ENCODE data around the gene STYX.

Gene STYX, protein sequence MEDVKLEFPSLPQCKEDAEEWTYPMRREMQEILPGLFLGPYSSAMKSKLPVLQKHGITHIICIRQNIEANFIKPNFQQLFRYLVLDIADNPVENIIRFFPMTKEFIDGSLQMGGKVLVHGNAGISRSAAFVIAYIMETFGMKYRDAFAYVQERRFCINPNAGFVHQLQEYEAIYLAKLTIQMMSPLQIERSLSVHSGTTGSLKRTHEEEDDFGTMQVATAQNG

DNA sequence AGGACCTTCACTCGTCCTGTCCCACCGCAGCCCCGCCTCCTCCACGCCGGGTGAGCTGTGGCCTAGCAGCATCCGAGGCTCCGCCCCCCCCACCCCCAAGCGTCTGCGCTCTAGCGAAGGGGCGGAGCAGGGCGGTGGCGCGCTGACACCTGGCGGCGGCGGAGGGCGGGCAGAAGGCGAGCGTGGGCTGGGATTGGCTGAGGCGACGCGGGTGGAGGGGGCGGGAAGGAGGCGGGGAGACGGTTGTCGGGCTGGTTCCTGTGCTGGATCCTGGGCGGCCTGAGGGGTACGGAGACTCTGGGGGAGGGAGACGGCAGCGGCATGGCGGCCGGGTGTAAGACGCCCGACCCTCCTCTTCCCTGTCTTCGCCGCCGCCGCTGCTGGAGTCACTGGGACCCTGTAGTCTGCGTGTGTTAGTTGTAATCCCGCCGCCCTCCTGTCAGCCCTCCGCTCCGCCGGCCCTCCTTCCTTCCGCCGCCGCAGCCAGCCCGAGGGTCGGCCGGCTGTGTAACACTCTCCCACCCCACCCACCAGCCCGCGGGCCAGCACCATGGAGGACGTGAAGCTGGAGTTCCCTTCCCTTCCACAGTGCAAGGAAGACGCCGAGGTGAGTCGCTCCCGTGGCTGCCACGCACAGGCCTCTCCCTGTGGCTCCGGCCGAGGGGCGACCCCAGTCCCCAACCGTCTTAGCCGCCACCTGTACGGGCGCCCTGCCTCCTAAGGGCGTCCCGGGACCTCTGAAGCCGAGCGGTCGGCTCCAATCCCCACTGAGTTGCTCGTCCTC is at the start of gene STYX:
Gene STYX (plus strand): TSS at position 242 of the 784 bp plus-strand sequence. CDS start 309 bp downstream, at position 551.
- DNase-seq: peak; percentile 99

- DNase-seq: no peak
Measured at GRCh38 chr14:52683985-52684520, 45.9 kb upstream of the STYX start.

- DNase-seq: no peak
Measured at GRCh38 chr14:52686176-52686575, 43.8 kb upstream of the STYX start.

DNA sequence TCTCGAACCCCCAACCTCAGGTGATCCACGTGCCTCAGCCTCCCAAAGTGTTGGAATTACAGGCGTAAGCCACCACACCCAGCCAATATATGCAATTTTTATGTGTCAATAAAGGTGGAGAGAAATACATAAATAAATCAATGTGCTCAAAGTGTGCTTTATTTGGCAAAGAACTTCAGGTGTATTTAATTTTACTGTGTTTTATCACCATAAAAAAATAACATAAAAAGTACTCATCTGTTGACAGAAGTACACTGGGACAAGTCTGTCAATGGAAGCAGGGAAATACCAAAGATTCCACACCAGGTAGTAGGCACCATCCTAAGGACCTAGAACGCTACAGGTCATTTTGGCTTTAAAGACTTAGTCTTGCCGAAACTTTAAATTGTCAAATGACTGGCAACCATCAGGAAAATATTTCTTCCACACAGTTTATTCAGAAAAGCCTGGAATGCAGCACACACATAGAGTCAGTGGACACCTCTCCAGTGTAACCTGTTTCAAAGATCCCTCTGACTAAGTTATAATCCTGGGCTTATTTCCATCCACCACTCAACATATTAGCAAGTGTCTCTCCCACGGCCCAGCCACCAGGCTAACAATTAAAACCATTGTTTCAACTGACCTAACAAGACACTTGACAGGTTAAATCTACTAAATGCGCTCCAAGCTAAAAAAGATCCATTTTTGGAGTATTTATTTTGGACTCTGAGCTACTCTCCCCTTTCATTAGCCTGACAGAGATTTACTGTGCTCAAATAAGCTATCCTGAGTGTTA is 38.8 kb upstream of the STYX start:
- DNase-seq: no peak

DNA sequence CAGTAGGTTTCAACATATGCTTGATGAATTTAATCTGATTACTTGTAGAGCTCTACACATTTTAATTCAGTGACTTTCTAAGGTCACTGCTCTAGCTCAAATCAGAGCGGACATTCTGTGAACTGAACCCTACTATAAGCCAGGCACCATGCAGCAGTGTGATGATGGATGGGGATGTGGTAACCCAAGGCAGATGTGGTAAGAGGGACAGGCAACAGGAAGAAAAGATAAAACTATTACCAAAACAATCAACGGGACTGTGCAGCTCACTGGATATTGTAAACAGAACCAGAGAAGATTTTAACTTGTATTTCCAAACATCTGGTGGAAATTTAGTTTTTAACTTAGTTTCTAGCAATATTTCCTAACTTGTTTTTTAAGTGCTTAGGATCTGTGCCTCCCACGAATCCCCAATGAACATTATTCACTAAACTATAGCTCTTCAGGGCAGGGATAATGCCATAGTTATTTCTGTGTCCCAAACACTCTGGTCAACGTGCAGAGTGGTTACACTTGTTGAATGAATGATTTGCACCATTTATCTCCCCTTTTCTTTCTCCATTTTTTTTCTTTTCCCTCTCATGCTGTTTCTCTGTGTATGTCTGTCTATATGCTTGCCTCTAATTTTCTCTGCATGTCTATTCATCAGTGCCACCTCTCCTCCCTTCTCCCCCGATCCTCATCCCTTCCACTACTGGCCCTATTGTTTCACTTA is 37.6 kb upstream of the STYX start:
- DNase-seq: no peak

GRCh38 chr14:52693036-52693435 is 36.9 kb upstream of the STYX start:
- DNase-seq: no peak

- no peak for DNase-seq
Measured at GRCh38 chr14:52693532-52693931, 36.4 kb upstream of the STYX start.

DNA sequence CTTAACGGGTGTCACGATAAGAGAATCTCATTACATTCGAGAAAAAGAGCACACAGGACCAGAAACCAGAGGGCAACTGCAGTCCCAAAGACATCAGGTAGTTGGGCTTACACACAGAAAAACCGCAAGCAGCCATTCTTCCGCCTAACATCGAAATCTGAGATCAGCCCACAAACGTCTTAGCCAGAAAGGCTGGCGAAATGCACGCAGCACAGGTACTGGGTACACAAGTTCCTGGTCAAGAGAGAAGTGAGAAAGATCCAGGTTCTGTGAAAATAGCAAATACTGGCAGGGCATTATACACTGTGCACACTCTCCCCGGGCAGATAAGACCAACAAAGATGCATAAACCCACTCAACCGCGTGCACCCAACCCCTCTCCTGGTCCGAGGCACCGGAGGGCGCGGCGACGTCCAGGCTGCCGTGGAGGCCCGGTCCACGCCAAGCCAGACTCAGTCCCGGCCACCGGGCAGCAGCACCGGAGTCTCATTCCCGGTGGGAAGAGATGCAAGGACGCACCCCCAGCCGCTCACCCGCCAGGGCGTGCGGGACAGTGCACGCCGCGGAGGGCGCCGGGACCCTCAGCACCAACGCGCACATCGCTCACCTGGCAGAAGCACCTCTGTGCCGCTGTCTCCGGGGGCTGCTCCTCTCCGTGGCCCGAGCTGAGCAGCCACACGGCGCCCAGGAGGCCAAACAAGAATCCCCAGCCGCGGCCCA is 35.0 kb upstream of the STYX start:
- no peak for DNase-seq

DNA sequence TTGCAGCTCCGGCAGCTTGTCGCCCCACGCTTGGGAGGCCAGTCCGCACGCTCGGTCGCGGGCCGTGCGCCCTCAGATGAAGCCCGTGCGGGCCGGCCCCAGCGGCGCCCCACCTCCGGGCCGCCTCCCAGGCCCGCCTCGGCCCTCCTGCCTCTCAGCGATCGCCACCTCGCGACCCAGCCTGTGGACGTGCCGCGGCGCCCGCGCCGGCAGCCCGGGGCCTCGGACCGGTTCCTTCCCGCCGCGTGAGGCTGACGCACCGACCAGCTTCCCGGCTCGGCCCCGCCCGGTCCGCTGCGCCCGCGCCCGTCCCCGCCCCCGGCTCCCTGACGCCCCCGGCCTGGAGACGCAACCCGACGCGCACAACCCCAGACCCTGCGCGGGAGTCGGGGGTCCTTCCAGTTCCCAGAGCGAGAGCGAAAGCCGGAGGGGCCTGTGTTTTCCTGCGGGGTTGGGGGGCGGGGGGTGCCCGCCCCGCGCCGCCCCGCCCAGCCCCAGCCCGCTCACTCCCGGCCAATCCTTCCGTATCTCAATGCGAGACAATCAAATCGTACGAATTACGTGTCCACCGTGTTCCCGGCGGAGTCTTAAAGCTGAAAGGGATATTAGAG is 34.4 kb upstream of the STYX start, which contains the start of gene ERO1A:
Gene ERO1A (minus strand): TSS at position 78 of the 611 bp plus-strand sequence. CDS start 77 bp downstream, at position 1.
- DNase-seq: peak; percentile 88

DNA sequence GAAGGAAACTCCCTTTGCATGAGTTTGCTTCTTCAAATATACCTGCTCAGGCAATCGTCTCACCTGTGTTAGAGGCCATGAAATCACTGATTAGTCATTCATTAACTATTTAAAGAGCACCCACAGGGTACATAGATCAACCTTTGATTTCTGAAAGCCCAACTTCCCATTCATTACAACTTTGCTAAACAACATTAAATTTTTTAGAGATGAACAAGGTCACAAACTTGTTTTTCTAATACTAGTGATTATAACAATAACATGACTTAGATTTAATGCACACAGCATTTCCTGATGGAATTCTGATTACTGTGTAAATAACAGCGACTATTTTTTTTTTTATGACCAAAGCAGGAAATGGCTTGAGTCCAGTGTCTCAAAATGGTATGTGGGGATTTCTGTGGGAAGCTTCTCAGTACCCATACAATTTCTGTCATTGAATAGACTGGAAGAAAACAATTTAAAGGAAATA is 29.2 kb upstream of the STYX start:
- DNase-seq: no peak

GRCh38 chr14:52701223-52701622 is 28.7 kb upstream of the STYX start:
- DNase-seq: no peak

- no peak for DNase-seq
Measured at GRCh38 chr14:52703225-52703624, 26.7 kb upstream of the STYX start.

DNA sequence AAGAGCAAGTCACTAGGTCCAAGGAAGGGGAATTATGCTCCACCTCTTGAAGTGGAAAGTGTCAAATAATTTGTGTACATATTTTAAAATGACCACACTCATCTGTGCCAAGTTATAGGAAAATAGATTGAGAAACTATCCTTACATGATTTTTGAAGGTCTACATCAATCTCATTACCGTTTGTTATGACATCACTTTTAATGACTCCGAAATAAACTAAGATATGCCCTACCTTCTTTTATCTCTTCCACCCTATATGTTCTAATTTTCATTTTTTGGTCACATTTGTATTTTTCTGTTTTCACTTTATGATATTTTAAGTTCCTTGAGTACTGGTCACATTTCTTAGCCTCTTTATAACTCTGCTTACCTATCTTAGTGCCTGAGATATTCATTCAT is 26.3 kb upstream of the STYX start:
- DNase-seq: no peak

DNA sequence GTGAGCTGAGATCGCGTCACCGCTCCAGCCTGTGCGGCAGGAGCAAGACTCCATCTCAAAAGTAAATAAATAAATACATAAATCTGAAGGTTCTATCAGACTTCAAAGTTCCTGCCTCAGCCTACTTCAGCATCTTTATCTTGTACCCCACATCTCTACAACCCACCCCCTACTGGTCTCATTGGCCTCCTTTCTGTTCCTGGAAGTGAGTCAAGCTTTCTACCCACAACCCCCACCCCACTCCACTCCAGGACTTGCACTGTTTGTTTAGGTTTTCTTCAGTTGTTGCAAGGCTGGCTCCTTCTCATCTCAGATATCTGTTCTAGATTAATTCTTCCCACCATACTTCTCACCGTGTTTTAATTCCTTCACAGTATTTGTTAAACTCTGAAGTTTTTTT is 23.7 kb upstream of the STYX start:
- no peak for DNase-seq

DNA sequence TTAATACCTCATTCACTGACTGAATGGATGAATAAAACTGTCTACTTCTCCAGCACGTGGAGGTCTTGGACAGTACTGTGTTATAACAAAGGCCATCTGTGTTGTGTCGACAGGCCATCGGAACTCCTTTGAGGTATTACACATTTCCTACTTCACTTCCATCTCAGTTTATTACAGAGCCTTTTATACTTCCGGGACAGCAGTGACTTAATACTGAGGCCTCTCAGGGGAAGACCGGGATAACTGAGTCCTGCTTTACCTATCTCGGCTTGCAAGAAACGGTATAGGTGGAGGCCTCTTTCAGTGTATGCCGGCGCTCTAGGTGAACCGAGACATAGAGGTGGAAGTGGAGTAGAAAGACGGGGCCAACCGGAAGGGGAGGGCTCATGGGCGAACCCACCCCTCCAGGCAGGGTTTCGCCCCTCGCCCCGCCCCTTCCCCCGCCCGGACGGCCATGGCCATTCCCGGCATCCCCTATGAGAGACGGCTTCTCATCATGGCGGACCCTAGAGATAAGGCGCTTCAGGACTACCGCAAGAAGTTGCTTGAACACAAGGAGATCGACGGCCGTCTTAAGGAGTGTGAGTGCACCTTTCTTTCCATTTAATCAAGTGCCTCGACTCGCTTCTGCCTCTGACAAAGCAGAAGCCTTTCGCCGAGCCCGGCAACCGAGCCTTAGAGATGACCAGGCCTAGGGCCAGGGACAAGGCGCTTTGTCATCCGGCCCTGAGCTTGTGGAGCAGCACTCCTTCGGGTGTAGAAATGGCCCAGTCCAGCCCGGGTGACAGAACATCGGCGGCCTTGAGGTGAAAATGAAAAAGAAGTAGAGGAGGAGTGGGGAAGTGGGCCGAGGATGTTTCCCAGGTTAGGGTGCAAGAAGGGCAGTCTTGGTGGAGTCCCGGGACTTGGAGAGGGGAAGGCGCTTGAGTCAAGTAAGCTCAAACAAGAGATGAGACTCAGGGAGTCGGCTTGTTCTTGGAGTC is 23.0 kb upstream of the STYX start, which contains the start of gene PSMC6:
Gene PSMC6 (plus strand): TSS at position 477 of the 983 bp plus-strand sequence. CDS start 20 bp downstream, at position 497.
- DNase-seq: peak; percentile 97

GRCh38 chr14:52711666-52712065 is 18.3 kb upstream of the STYX start:
- no peak for DNase-seq

GRCh38 chr14:52716155-52716554 is 13.8 kb upstream of the STYX start:
- DNase-seq: no peak

- DNase-seq: no peak
Measured at GRCh38 chr14:52723514-52724359, 6.2 kb upstream of the STYX start.

DNA sequence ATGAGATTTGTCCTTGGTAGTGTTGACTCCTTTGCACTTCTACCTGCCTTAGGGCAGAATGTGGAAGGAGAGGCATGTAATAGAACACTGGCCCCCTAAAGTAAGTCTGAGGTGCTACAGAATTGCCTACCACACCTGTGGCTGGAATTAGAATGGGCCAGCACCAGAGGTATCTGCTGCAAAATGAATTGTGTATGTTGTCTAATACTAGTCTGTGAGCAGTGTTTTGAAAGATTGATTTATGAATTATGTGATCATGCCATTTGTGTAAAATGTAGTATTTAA is 5.7 kb upstream of the STYX start:
- no peak for DNase-seq

All from left hindlimb (tissue), 1 donor.